Dermis microvascular lymphatic vessel endothelial cell (primary cell): ENCODE data around the gene PHLDB1. TPM values are rescaled to one million over a fixed set of nuclear protein-coding genes. Genes with fewer than 3 reads are reported as not detected.

Experiments
- total RNA-seq: library from RNA; depleted of rRNA; stranded (reverse); fragments of >200 nt; gene quantifications from 2 replicates; pipeline ENCODE4 v1.2.1, GENCODE V29; 2014

Gene PHLDB1
- total RNA-seq, 1 donor from 2014 or later = 20.7 TPM

Other genes starting within 250 kb of the PHLDB1 start
- 20.2 and 26.0 TPM in 2 replicates for gene UBE4A, start 248.0 kb upstream of the PHLDB1 start, total RNA-seq
- gene ATP5MG, start 206.0 kb upstream of the PHLDB1 start, total RNA-seq = 63.7 and 89.9 TPM in 2 replicates
- 14.0 and 23.6 TPM in 2 replicates for gene KMT2A, start 171.1 kb upstream of the PHLDB1 start, total RNA-seq
- gene TTC36, start 80.1 kb upstream of the PHLDB1 start, total RNA-seq = 0.64 and 0.76 TPM in 2 replicates
- gene TMEM25, start 76.4 kb upstream of the PHLDB1 start, total RNA-seq = 14.0 and 15.8 TPM in 2 replicates
- 13.8 and 16.6 TPM in 2 replicates for gene IFT46, start 41.7 kb upstream of the PHLDB1 start, total RNA-seq
- gene ARCN1, start 35.2 kb upstream of the PHLDB1 start, total RNA-seq = 70.3 and 70.7 TPM in 2 replicates
- not detected in 2 replicates for gene TREH, start 72.0 kb downstream of the PHLDB1 start, total RNA-seq
- gene DDX6, start 183.5 kb downstream of the PHLDB1 start, total RNA-seq = 85.2 and 92.0 TPM in 2 replicates